AG09319 (cell line): ENCODE data around the gene POP4.

Experiments used
- DNase-seq: peaks from one replicate; pipeline ENCODE4 v3.0.0-alpha.2; 2010; ENCODE audit warnings: low read depth; ENCODE audit errors: extremely low read depth
- CTCF ChIP-seq: IDR thresholded peaks from 2 replicates; pipeline ENCODE4 v1.5.1; 2011; ENCODE audit warnings: low read depth, mild to moderate bottlenecking, inconsistent platforms, low read length, moderate library complexity

Gene POP4

GRCh38 chr19:29665826-29666577 lies 59.9 kb downstream of the POP4 start:
- DNase-seq = no peak
- no peak for TF ChIP-seq CTCF
